ENCODE measurements around the gene TAOK2.
"Not testable (repeated sequence)": the region's sequence is repeated elsewhere in the genome, so short reads cannot be mapped to it uniquely, and the experiment has no call there.

The TAOK2 gene

DNA sequence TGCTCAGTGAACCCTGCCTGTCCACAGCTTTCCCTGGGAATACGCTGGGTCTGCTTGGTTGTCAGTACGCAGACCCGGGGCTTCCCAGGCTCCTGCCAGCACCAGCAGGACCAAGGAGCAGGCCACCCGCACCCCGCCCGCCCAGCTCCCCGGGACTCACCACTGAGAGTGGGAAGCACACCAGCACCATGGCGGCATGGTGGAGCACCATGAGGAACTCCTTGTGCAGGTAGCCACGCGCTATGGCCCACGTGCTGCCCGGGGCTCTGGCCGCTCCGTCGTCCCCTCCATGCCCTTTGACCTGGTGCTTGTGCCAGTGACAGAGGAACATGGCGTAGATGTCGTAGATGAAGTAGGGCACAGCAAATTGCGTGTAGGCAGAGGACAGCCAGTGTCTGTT is 52.8 kb downstream of the TAOK2 start:
- no peak for DNase-seq

DNA sequence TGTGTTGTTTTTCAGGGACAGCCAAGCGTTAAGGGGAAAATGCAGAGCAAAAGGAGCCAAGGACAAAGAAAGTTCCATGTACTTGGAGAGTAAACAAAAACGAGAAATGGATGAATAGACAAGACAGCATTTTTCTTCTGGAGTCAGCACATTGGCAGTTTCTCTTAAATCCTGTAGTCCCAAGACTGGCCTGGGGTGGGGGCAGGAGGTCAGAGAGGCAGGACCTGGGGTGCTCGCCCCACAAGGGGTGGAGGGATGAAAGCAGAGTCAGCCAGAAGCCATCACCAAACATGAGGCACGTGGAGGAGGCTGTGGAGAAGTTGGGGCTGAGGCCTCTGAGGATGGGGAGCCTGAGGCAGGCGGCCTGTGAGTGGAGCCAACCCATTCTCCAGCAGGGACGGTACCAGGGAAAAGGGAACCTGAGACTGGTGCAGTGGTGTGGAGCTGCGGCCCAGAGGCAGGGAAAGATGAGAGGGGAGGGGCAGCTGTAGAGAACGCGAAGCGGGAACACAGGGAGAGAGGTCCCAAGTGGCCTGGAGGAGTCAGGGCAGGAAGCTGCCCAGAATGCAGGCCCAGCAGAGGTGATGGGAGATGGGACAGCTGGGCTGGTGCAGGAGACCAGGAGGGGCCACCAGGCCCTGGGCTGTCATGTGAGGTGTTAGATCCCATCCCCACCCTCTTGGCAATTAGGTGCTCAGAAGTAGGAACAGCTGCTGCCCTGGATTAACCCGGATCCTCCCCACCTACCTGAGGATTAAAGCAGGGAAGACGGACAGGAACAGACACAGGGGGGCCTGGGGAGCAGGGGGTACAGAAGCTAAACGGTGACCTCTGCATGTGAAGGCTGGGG is 54.1 kb downstream of the TAOK2 start:
- no peak for DNase-seq

DNA sequence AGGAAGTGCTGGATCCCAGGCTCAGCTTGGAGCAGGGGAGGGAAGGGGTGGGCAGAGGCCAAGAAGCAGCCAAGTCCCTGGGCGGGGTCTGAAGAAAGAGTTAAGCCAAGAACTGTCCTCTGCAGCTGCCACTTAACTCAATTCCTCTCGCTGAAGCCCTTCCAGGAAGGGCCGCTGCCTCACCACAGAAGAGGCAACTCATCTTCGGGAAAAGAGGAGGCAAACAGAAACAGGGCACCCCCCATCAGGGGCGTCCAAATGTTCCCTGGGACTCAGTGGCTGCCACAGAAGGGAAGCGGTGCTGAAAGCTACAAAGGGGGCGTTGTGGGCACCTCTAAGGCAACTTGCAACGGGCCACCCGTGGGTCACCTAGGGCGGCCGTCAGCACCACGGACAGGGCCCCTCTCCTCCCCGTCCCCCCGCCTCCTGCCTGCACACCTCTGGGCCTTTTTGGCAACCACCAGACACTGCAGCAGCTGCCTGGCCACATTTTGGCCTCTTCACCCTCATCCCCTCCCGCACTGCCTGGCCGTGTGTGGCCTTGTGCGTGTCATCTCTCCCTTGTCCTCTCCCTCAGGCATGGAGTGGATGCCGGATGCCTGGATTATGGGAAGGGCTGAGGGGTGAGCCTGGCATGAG is 54.9 kb downstream of the TAOK2 start:
- DNase-seq = no peak

DNA sequence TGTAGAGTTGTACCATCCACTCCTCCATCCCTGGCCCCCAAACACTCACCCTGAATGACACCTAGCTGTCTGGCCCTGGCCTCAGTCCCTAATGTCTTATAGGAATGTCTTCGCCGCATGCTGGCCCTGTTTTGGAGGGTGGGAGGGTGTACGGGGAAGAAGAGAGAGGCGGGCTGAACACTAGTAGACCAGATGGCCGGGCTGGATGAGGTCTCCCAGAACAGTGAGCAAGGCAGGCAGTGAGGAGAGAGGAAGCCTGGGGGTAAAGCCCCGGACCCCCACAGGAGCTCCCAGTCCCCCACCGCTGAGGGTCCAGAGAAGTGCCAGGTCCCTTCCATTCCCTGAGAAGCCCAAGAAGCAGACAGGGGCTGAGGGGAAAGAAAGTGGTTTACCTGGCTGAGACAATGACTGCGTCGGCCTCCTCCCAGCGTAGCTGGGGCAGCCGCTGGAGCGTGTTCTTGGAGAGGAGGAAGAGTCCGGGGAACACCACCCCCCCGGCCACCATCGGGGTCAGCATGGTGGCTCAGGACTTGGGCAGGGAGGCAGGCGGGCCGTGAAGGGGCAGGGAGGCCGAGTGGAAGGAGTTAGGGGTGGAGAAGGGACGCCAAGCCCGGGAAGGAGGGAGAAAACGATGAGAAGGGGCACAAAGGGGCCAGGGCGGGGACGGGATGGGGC is 56.5 kb downstream of the TAOK2 start:
- DNase-seq = no peak

DNA sequence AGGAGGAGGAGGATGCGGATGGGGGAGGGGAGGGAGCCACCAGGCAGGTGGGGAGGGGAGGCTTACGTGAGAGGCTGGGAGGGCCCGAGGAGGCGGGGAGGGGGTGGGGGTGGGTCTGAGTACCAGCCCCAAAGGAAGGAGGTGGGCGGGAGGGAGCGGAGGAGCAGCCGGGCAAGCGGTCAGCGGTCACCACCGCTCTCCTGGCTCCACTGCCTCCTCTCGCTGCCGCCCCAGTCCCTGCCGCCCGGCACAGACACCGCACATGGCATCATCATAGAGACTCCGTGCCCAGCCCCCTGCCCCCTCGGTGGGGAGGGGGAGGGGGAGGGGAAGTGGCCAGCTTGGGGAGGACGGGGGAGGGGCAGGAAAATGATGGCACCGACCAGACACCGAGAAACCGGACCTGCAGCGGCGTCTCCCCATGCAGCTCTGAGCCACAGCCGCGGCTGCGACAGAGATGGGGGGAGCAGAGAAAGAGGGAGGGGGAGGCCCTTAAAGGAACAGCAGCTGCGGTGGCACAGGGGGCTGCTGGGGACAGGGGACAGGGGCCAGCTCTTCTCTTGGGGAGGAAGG is 57.3 kb downstream of the TAOK2 start, which contains the start of gene TLCD3B:
TSS of gene TLCD3B (minus strand) at position 431 of the 573 bp plus-strand sequence. CDS start 744 bp downstream, outside the sequence.
- DNase-seq = no peak

DNA sequence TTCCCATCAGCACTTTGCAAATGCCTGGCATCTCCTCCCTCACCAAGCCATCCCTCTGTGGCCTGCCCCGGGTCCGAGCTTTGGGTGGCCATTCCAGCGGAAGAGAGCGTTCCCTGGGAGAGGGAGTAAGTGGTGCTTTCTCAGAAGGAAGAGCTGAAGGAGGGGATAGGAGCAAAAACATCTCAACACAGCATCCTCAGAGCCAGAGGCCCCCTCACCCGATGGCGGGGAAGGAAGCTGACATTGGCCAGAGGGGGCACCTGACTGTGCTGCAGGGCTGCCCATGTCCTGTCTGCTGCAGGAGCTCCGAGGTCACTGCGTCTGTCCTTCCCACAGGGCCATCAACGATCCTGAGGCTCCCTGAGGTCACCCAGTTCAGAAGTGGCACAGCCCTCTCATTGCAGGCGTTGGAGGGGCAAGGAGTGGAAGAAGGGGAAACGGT is 57.8 kb downstream of the TAOK2 start:
- DNase-seq = no peak

DNA sequence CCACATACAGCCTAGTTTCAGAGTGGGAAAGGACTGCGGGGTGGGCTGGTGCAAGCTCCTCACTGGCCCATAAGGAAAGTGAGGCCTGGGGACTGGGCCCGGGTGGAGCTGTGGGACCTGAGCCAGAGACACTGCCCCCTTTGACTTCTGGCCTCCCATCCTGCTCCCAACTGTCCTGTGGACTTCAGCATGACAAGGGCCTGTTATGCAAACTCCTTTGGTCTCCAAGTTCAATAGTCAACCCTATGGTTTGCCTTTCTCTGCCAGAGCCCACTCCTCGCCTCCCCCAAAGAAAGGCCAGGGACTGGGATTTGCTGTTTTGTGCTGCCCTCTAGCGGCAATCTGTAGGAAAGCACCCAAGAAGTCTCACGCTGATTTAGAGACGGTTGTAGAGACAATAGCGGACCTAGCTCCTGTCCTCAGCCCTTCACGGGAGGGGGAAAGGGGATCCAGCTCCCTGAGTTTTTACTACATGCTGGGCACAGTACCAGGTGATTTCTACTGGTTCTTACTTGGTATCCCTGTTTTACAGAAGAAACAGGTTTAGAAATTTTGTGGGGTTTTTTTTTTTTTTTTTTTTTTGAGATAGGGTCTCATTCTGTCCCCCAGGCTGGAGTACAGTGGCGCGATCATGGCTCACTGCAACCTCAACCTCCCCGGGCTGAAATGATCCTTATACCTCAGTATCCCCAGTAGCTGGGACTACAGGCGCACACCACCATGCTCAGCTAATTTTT is 58.6 kb downstream of the TAOK2 start:
- DNase-seq = peak; percentile 58

DNA sequence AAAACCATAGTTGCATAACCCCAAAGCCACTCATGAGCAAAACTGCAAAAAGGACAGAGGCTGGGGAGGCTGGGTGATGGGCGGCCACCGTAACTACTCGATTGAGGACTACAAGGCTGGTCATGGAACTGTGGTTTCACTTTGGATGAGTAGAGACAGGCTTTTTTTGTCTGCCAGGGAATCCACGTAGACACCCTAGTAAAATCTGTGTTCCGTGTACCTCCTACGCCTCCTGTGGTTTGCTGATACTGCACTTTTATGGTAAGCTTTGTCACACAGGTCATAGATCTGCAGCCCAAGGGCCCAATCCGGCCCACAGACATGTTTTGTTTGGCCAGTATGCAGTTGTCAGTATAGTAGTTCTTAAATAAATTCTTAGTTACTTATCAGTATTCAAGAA is 59.6 kb downstream of the TAOK2 start:
- no peak for DNase-seq

DNA sequence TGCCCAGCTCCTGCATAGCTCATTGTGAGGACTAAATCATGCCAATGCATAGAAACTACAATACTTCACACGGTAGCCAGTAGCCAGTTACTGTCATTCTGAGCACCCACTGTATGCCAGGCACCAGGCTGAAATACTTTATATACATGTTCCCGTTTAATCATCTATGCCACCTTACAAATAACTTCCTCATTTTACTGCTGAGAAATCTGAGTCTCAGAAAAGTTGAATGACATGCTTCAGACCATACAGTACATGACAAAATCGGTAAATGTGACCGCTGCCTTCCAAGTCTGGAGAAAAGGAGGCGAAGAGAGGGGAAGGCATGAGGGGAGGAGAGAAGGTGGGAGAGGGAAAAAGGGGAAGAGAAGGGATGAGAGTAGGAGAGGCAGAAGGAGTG is 66.6 kb downstream of the TAOK2 start:
- DNase-seq = no peak

DNA sequence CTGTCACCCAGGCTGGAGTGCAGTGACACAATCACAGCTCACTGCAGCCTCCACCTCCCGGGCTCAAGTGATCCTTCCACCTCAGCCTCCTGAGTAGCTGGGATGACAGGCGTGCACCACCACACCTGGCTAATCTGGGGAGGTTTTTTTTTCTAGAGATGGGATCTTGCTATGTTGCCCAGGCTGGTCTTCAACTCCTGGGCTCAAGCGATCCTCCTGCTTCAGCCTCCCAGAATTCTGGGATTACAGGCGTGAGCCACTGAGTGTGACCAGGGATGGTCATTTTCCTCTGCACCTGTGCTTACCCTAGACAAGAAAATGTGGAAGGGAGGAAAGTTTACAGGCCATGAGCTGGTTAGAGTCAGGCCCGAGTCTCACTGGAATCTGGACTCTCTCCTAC is 67.0 kb downstream of the TAOK2 start:
- not testable (repeated sequence) for DNase-seq

DNA sequence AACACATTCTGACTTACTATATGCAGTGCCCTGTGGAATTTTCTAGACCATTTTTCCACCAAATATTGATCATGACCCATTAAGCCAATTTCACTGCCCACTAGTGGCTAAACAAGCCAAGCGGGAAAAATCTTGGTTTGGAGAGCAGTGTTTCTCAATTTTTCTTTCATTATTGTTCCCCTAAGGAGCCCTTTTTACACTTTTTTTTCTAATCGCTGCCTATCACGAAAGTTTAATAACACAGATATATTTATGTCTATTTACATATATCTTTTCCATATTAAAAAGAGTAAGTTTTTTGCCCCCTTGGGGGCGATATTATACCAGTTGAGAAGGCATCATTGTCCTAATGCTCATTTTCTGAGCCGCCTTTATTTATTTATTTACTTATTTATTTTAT is 68.2 kb downstream of the TAOK2 start:
- DNase-seq = no peak
